ENCODE data around the gene QPCT.

- no peak for TF ChIP-seq CTCF (IDR thresholded peaks at IDR 0.05; ENCODE audit: poor library complexity)
- no peak for TF ChIP-seq EZH2 (IDR thresholded peaks at IDR 0.05; ENCODE audit: borderline replicate concordance)
Measured at GRCh38 chr2:37315364-37315763, 29.1 kb upstream of the QPCT start.

Measured in hepatocyte (in vitro differentiated cells).